CD4-positive, alpha-beta T cell (primary cell): ENCODE data around the gene GDF7. TPM values are rescaled to one million over a fixed set of nuclear protein-coding genes. Genes with fewer than 3 reads are reported as not detected.

ENCODE experiments used
- ATAC-seq: fragments of 200-7000 bp; cut with Tn5 transposase; one replicate; pipeline ENCODE4 v1.10.0; 2022; ENCODE audit warnings: mild to moderate bottlenecking; ENCODE audit not compliant: poor library complexity
- CTCF ChIA-PET: fragments of 350-600 bp; sonication (Branson Sonifier 250); formaldehyde crosslinking; loops from one replicate; lab custom pipeline; 2021; ENCODE audit warnings: antibody characterized with exemption, inconsistent platforms; lab: Charles Lee
- POLR2A ChIA-PET: fragments of 350-600 bp; sonication (Branson Sonifier 250); formaldehyde crosslinking; loops from one replicate; lab custom pipeline; 2021; ENCODE audit warnings: antibody characterized with exemption, inconsistent platforms; lab: Charles Lee
- DNase-seq, 14 experiments: peaks; one replicate each; pipeline ENCODE4 v3.0.0-alpha.2; 2013 to 2020; ENCODE audit warnings: mixed read lengths in 2 of 14
- H3K27ac ChIP-seq, 2 donors: one replicate each; pipeline versions ENCODE4 v1.5.1 to v1.7.0; 2013; ENCODE audit warnings: low read length in 2 of 2, low read depth in 1 of 2, mild to moderate bottlenecking in 1 of 2
- H3K27me3 ChIP-seq, 2 experiments: 1 replicate in 1 of 2; 2 replicates in 1 of 2; pipeline versions ENCODE4 v1.6.1 to v1.7.0; 2013; ENCODE audit warnings: low read length in 2 of 2, control low read depth in 1 of 2, mild to moderate bottlenecking in 1 of 2, moderate library complexity in 1 of 2; ENCODE audit not compliant: insufficient read depth in 2 of 2, control insufficient read depth in 1 of 2
- H3K36me3 ChIP-seq: one replicate; pipeline ENCODE4 v1.6.1; 2013; ENCODE audit warnings: low read length, control low read depth; ENCODE audit not compliant: insufficient read depth
- H3K4me1 ChIP-seq: one replicate; pipeline ENCODE4 v1.6.1; 2013; ENCODE audit warnings: low read length, control low read depth; ENCODE audit not compliant: insufficient read depth
- H3K4me3 ChIP-seq: one replicate; pipeline ENCODE4 v1.5.1; 2013; ENCODE audit warnings: mild to moderate bottlenecking, low read length, moderate library complexity
- H3K9me3 ChIP-seq, 2 experiments: 1 replicate in 1 of 2; 2 replicates in 1 of 2; pipeline versions ENCODE4 v1.6.1 to v1.7.0; 2013; ENCODE audit warnings: low read length in 2 of 2, mild to moderate bottlenecking in 2 of 2, control low read depth in 1 of 2, moderate library complexity in 1 of 2; ENCODE audit not compliant: control insufficient read depth in 1 of 2, insufficient read depth in 1 of 2
- H3K27ac Mint-ChIP-seq: one replicate; pipeline ENCODE4 v1.8.0; 2020; ENCODE audit warnings: mixed read lengths
- H3K27me3 Mint-ChIP-seq: one replicate; pipeline ENCODE4 v1.8.0; 2021; ENCODE audit warnings: mixed read lengths
- H3K36me3 Mint-ChIP-seq: one replicate; pipeline ENCODE4 v1.8.0; 2021; ENCODE audit warnings: low read depth, mixed read lengths
- H3K4me1 Mint-ChIP-seq: one replicate; pipeline ENCODE4 v1.8.0; 2021; ENCODE audit warnings: low read depth, mixed read lengths
- H3K4me3 Mint-ChIP-seq: one replicate; pipeline ENCODE4 v1.8.0; 2020; ENCODE audit warnings: mild to moderate bottlenecking, mixed read lengths
- H3K9me3 Mint-ChIP-seq: one replicate; pipeline ENCODE4 v1.8.0; 2020; ENCODE audit warnings: mixed read lengths
- CTCF ChIP-seq: fragments of 200-600 bp; IDR thresholded peaks from one replicate; pipeline ENCODE4 v1.8.0; 2022; ENCODE audit warnings: antibody characterized with exemption, mild to moderate bottlenecking
- intact Hi-C, 2 experiments: fragments of 100-400 bp; cut with DNase I in 1 of 2; cut with micrococcal nuclease in 1 of 2; formaldehyde crosslinking; loops; one replicate each; pipeline versions ENCODE4 v1.15.1 to v1.9.0; 2023 to 2025; cut with DNase I, micrococcal nuclease
- total RNA-seq, 174 experiments: library from RNA in 2 of 174; stranded (reverse) in 2 of 174; gene quantifications; one replicate each; pipeline ENCODE4 v1.2.3 and lab custom pipeline; 2021 to 2026

Gene GDF7
- total RNA-seq, 2 experiments from 2014 or later: 0.05 to 0.14 TPM

GRCh38 chr2:20645301-20645701, 21.6 kb upstream of the GDF7 start:
- peaks cover 26% of the 10 kb centered on the region for H3K36me3 ChIP-seq
- H3K9me3 Mint-ChIP-seq: no peaks in the 10 kb centered on the region
- peaks cover 47% of the 10 kb centered on the region for H3K36me3 Mint-ChIP-seq
- ChIA-PET POLR2A (no interaction called here), CTCF (no interaction called here)
- DNase-seq: no peak
- H3K9me3 ChIP-seq: peaks cover 0 to 3% of the 10 kb centered on the region in 2 experiments
- H3K27ac Mint-ChIP-seq: no peak overlapping the region
- no peak overlapping the region for H3K27ac ChIP-seq
- intact Hi-C loops: loop anchor here in 1 of 2 experiments (5.0 to 10.0 kb wide), 2 partner anchors 390 to 1298 kb away; no protein-coding TSS in a partner anchor
- H3K4me1 Mint-ChIP-seq: peaks cover 22% of the 10 kb centered on the region
- H3K4me3 ChIP-seq: no peak overlapping the region
- no peaks in the 10 kb centered on the region for H3K27me3 Mint-ChIP-seq
- ATAC-seq: no peak
- no peak overlapping the region for H3K4me3 Mint-ChIP-seq
- no peaks in the 10 kb centered on the region for H3K27me3 ChIP-seq
- no peak for TF ChIP-seq CTCF
- H3K4me1 ChIP-seq: peaks cover 26% of the 10 kb centered on the region

GRCh38 chr2:20645761-20646160, 21.2 kb upstream of the GDF7 start:
- no peak overlapping the region for H3K4me3 ChIP-seq

GRCh38 chr2:20646446-20646845, 20.5 kb upstream of the GDF7 start:
- POLR2A ChIA-PET: no interaction called here
- CTCF ChIA-PET: no interaction called here
- ATAC-seq (no peak), DNase-seq (no peak)
- H3K27me3 Mint-ChIP-seq: no peaks in the 10 kb centered on the region
- H3K4me3 Mint-ChIP-seq: no peak overlapping the region
- Histone ChIP-seq H3K9me3 (peaks cover 0 to 3% of the 10 kb centered on the region in 2 experiments), H3K4me3 (no peak overlapping the region), H3K27me3 (no peaks in the 10 kb centered on the region), H3K36me3 (peaks cover 18% of the 10 kb centered on the region), H3K27ac (no peak overlapping the region), H3K4me1 (peaks cover 33% of the 10 kb centered on the region)
- no peak for TF ChIP-seq CTCF
- H3K4me1 Mint-ChIP-seq: peaks cover 29% of the 10 kb centered on the region
- peaks cover 37% of the 10 kb centered on the region for H3K36me3 Mint-ChIP-seq
- no peak overlapping the region for H3K27ac Mint-ChIP-seq
- intact Hi-C loops: loop anchor here in 1 of 2 experiments (5.0 to 10.0 kb wide), 2 partner anchors 392 to 1299 kb away; no protein-coding TSS in a partner anchor
- no peaks in the 10 kb centered on the region for H3K9me3 Mint-ChIP-seq

More at GRCh38 chr2:20645761-20646160, 21.2 kb upstream of the GDF7 start:
- ATAC-seq: no peak
- CTCF ChIA-PET: no interaction called here
- H3K27me3 ChIP-seq: no peaks in the 10 kb centered on the region
- no peak overlapping the region for H3K4me3 Mint-ChIP-seq
- POLR2A ChIA-PET: no interaction called here
- H3K27ac ChIP-seq: no peak overlapping the region
- peaks cover 21% of the 10 kb centered on the region for H3K36me3 ChIP-seq
- H3K27ac Mint-ChIP-seq: no peak overlapping the region
- H3K4me1 Mint-ChIP-seq: peaks cover 25% of the 10 kb centered on the region
- no peaks in the 10 kb centered on the region for H3K9me3 Mint-ChIP-seq
- intact Hi-C loops: loop anchor here in 1 of 2 experiments (5.0 to 10.0 kb wide), 2 partner anchors 391 to 1298 kb away; no protein-coding TSS in a partner anchor
- peaks cover 42% of the 10 kb centered on the region for H3K36me3 Mint-ChIP-seq
- H3K4me1 ChIP-seq: peaks cover 30% of the 10 kb centered on the region
- peaks cover 0 to 3% of the 10 kb centered on the region in 2 experiments for H3K9me3 ChIP-seq
- no peaks in the 10 kb centered on the region for H3K27me3 Mint-ChIP-seq
- no peak for DNase-seq
- no peak for TF ChIP-seq CTCF
